Panc1 (cell line): ENCODE data around the gene IRGQ. TPM values are rescaled to one million over a fixed set of nuclear protein-coding genes. Genes with fewer than 3 reads are reported as not detected.

ENCODE experiments used
- ATAC-seq: fragments of 200-7000 bp; cut with Tn5 transposase; 2 replicates; pipeline ENCODE4 v1.9.1; 2020; ENCODE audit warnings: mild to moderate bottlenecking, moderate library complexity
- BruUV-seq: library from RNA; stranded (reverse); fragments of 400-500 nt; replicated peaks from 2 replicates; lab custom pipeline; 2021; lab: Mats Ljungman, UMichigan
- CTCF ChIA-PET: fragments of 300-600 bp; sonication (Branson Sonifier 250); formaldehyde crosslinking; loops from one replicate; lab custom pipeline; 2022; ENCODE audit warnings: antibody characterized with exemption; lab: Charles Lee
- POLR2A ChIA-PET: fragments of 300-600 bp; sonication (Branson Sonifier 250); formaldehyde crosslinking; loops from one replicate; lab custom pipeline; 2022; ENCODE audit warnings: antibody characterized with exemption; lab: Charles Lee
- DNase-seq: peaks from one replicate; pipeline ENCODE4 v3.0.0-alpha.2; 2010; ENCODE audit warnings: low read depth, low spot score
- H3K27ac ChIP-seq: 2 replicates; pipeline ENCODE4 v1.5.1; 2011; ENCODE audit warnings: mild to moderate bottlenecking, low read length, inconsistent platforms
- H3K27me3 ChIP-seq: fragments of 200-500 bp; sonication (Bioruptor generic); 2 replicates; pipeline ENCODE4 v1.6.0; 2014; ENCODE audit warnings: low read length, inconsistent platforms; ENCODE audit not compliant: control insufficient read depth, insufficient read depth
- H3K36me3 ChIP-seq: fragments of 200-500 bp; sonication (Bioruptor generic); 2 replicates; pipeline ENCODE4 v1.5.1; 2014; ENCODE audit warnings: inconsistent platforms, mild to moderate bottlenecking, low read length, moderate library complexity; ENCODE audit not compliant: control insufficient read depth, insufficient read depth
- H3K4me1 ChIP-seq: 2 replicates; pipeline ENCODE4 v1.5.1; 2011; ENCODE audit warnings: inconsistent platforms, mild to moderate bottlenecking, low read length, moderate library complexity; ENCODE audit not compliant: control insufficient read depth, insufficient read depth
- H3K4me3 ChIP-seq, 2 experiments: 2 replicates each; pipeline ENCODE4 v1.5.1; 2011 to 2012; ENCODE audit warnings: low read depth in 2 of 2, low read length in 2 of 2, mild to moderate bottlenecking in 2 of 2, inconsistent platforms in 1 of 2, moderate library complexity in 1 of 2
- H3K9me3 ChIP-seq: fragments of 200-500 bp; sonication (Bioruptor generic); 2 replicates; pipeline ENCODE4 v1.5.1; 2014; ENCODE audit warnings: low read depth, mild to moderate bottlenecking, inconsistent platforms, low read length, moderate library complexity; ENCODE audit not compliant: control insufficient read depth, insufficient read depth
- CTCF ChIP-seq: fragments of 450-650 bp; IDR thresholded peaks from 2 replicates; pipeline ENCODE4 v1.5.1; 2017; ENCODE audit warnings: mild to moderate bottlenecking
- POLR2AphosphoS5 ChIP-seq: IDR thresholded peaks from 2 replicates; pipeline ENCODE4 v1.6.1; 2012; ENCODE audit warnings: mild to moderate bottlenecking, low read depth, low read length, moderate library complexity
- REST ChIP-seq, 2 experiments: IDR thresholded peaks; 2 replicates each; pipeline ENCODE4 v1.6.1; 2011 to 2012; ENCODE audit warnings: low read depth in 2 of 2, control low read depth in 1 of 2, low read length in 1 of 2, mild to moderate bottlenecking in 1 of 2, moderate library complexity in 1 of 2; ENCODE audit not compliant: insufficient read depth in 1 of 2
- SIN3A ChIP-seq: IDR thresholded peaks from 2 replicates; pipeline ENCODE4 v1.6.1; 2012; ENCODE audit warnings: low read depth, mild to moderate bottlenecking, low read length, moderate library complexity, borderline replicate concordance; ENCODE audit not compliant: insufficient read depth
- TCF7L2 ChIP-seq: IDR thresholded peaks from 2 replicates; pipeline ENCODE4 v1.6.1; 2011; ENCODE audit warnings: mild to moderate bottlenecking, low read depth, low read length, inconsistent platforms
- in situ Hi-C: cut with HindIII; loops from 2 replicates; pipeline ENCODE4 v1.10.0; 2016; ENCODE audit warnings: low sequenced_read_pairs, low pct_unique_long_range_greater_than_20kb
- intact Hi-C: fragments of 100-400 bp; cut with micrococcal nuclease; formaldehyde crosslinking; loops from one replicate; pipeline ENCODE4 v1.10.0; 2022; ENCODE audit not compliant: unreplicated experiment
- total RNA-seq: library from RNA; stranded (reverse); gene quantifications from one replicate; pipeline ENCODE4 v1.2.1, GENCODE V29; 2021; ENCODE audit not compliant: unreplicated experiment

The IRGQ gene
- total RNA-seq, 1 experiment from 2014 or later = 20.4 TPM

- ATAC-seq (no peak), DNase-seq (no peak)
- no TSS peak for BruUV-seq
- intact Hi-C loops = no loop called here
- H3K4me3 ChIP-seq = peak overlapping the region in 1 of 2 experiments; percentile 89; a peak in 2 of 4 replicates
- peak; percentile 73 for TF ChIP-seq CTCF
- TF ChIP-seq POLR2AphosphoS5 = no peak
- no peak for TF ChIP-seq SIN3A
- no peak for TF ChIP-seq REST (IDR thresholded peaks at IDR 0.05; ENCODE audit: insufficient read depth in 1 of 2, low read depth in 2 of 2, low read length in 1 of 2)
- no peak for TF ChIP-seq TCF7L2
- no peak overlapping the region; the same call in 1 of the 2 replicates for H3K27ac ChIP-seq
- no peaks in the 10 kb centered on the region for H3K4me1 ChIP-seq
- ChIA-PET CTCF (interaction anchor here (0.6 to 1.1 kb wide), 4 partner anchors 20 to 127 kb away, joined by 3 to 5 read pairs (median 3); no protein-coding TSS in a partner anchor), POLR2A (no interaction called here)
- H3K27me3 ChIP-seq = no peaks in the 10 kb centered on the region
- no peaks in the 10 kb centered on the region for H3K36me3 ChIP-seq
- H3K9me3 ChIP-seq = no peaks in the 10 kb centered on the region
- in situ Hi-C loops = no loop called here
These were observed 60.8 kb downstream of the IRGQ start for GRCh38 chr19:43534816-43535761.

Other genes with a start within 250 kb of the IRGQ start
- 0.28 TPM for gene CD177, start 242.4 kb downstream of the IRGQ start, total RNA-seq
- not detected for gene TEX101, start 181.2 kb downstream of the IRGQ start, total RNA-seq
- gene LYPD3, start 130.5 kb downstream of the IRGQ start, total RNA-seq = 0.46 TPM
- 6.7 TPM for gene PHLDB3, start 91.4 kb downstream of the IRGQ start, total RNA-seq
- gene ETHE1, start 68.9 kb downstream of the IRGQ start, total RNA-seq = 15.6 TPM
- gene ZNF575, start 62.9 kb downstream of the IRGQ start, total RNA-seq = 1.9 TPM
- gene XRCC1, start 20.6 kb downstream of the IRGQ start, total RNA-seq = 20.1 TPM
- 0.21 TPM for gene PINLYP, start 20.3 kb downstream of the IRGQ start, total RNA-seq
- gene ZNF576, start 461 bp upstream of the IRGQ start, total RNA-seq = 14.1 TPM
- 0.10 TPM for gene SRRM5, start 16.0 kb upstream of the IRGQ start, total RNA-seq
- gene ZNF428, start 23.5 kb upstream of the IRGQ start, total RNA-seq = 45.6 TPM
- 2.7 TPM for gene CADM4, start 43.7 kb upstream of the IRGQ start, total RNA-seq
- 5.3 TPM for gene PLAUR, start 74.0 kb upstream of the IRGQ start, total RNA-seq
- not detected for gene IRGC, start 119.9 kb upstream of the IRGQ start, total RNA-seq
- gene SMG9, start 158.8 kb upstream of the IRGQ start, total RNA-seq = 49.9 TPM
- gene KCNN4, start 184.8 kb upstream of the IRGQ start, total RNA-seq = 29.7 TPM
- 0.87 TPM for gene LYPD5, start 206.3 kb upstream of the IRGQ start, total RNA-seq
- gene ZNF283, start 231.2 kb upstream of the IRGQ start, total RNA-seq = 6.9 TPM